ENCODE results near the gene LIG1.

DNA sequence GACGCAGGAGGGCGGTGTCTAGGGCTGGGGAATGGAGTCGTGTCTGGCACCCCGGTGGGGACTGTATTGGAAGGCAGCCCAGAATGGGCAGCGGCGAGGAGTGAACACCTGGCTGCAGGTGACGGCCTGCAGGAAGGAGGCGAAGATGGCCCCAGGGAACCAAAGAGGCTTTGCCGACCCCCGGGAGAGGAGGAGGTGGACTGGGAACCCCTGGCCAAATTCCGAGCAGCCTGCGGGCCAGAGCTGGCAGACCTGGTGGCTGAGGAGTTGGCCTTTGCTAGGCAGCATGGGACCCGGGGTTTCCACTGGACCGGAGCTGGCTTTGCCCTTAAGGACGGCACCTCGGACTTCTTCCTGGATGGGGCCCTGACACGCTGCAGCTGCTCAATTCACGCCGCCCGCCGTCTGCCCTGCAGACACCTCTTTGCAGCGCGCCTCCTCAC, 26.2 kb upstream of the LIG1 start:
- TF ChIP-seq, protein P1, sequence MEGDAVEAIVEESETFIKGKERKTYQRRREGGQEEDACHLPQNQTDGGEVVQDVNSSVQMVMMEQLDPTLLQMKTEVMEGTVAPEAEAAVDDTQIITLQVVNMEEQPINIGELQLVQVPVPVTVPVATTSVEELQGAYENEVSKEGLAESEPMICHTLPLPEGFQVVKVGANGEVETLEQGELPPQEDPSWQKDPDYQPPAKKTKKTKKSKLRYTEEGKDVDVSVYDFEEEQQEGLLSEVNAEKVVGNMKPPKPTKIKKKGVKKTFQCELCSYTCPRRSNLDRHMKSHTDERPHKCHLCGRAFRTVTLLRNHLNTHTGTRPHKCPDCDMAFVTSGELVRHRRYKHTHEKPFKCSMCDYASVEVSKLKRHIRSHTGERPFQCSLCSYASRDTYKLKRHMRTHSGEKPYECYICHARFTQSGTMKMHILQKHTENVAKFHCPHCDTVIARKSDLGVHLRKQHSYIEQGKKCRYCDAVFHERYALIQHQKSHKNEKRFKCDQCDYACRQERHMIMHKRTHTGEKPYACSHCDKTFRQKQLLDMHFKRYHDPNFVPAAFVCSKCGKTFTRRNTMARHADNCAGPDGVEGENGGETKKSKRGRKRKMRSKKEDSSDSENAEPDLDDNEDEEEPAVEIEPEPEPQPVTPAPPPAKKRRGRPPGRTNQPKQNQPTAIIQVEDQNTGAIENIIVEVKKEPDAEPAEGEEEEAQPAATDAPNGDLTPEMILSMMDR (IDR thresholded peaks at IDR 0.05), result no peak
- no peak for TF ChIP-seq SIN3A (IDR thresholded peaks at IDR 0.05; ENCODE audit: borderline replicate concordance, insufficient read depth, low read depth, low read length)
- TF ChIP-seq POLR2AphosphoS5 (IDR thresholded peaks at IDR 0.05; ENCODE audit: low read depth, low read length), result no peak

All from Panc1 (cell line).